Measurements from ENCODE around the gene TRIM69.
"Not testable (repeated sequence)": the region's sequence is repeated elsewhere in the genome, so short reads cannot be mapped to it uniquely, and the experiment has no call there.

TRIM69 gene

DNA sequence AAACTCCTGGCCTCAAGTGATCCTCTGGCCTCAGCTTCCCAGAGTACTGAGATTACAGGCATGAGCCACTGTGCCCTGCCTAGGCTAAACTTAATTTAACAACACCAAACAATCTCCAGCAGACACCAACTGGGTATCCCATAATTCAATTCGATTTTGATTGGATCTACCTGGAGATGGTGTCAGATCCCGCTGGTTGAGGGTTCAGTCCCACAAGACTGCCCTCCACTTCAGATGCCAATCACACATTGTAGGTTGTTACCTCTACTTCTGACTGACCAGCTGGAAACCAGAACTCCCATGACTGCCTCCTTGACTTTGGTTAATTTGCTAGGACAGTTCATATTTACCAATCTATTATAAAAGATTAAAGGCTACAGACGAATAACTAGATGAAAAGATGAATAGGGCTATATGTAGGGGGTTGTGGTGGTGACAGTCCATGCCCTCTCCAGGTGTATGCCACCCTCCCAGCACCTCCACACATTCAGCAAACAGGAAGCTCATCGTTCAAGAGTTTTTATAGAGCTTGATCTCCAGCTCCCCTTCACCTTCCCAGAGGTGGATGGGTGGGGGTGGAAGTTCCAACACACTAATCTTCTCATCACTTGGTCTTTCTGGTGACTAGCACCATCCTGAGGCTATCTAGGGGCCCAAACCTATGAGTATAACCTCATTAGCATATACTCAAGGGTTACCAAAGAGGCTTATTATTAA lies 15.7 kb upstream of the TRIM69 start:
- no peak for TF ChIP-seq JUND (IDR thresholded peaks at IDR 0.05; ENCODE audit: low read depth)
- no peak for DNase-seq (ENCODE audit: low read depth in 1 of 2, low spot score in 1 of 2)
- in situ Hi-C loops (cut with HindIII; ENCODE audit: low pct_unique_long_range_greater_than_20kb, low sequenced_read_pairs): no loop called here

DNA sequence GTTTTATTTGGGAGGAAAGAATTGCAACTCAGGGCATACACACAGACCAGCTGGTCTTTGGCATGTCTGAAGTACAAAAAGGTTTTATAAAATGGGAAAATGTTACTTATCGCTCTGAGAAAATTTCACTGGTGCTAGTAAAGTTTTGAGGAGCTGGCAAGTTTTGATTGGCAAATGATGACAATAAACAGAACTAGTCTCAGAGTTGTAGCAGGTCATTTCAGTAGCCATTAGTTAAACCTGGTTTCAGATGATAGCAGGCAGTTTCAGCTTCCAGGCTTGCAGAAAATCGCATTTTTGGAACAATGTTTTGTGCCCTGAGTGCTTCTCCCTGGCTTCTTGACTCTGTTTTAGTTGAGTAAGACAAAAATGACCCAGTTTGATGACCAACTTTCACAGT lies 14.3 kb upstream of the TRIM69 start:
- no peak for DNase-seq (ENCODE audit: low read depth in 1 of 2, low spot score in 1 of 2)
- TF ChIP-seq JUND (IDR thresholded peaks at IDR 0.05; ENCODE audit: low read depth): no peak
- in situ Hi-C loops (cut with HindIII; ENCODE audit: low pct_unique_long_range_greater_than_20kb, low sequenced_read_pairs): no loop called here

DNA sequence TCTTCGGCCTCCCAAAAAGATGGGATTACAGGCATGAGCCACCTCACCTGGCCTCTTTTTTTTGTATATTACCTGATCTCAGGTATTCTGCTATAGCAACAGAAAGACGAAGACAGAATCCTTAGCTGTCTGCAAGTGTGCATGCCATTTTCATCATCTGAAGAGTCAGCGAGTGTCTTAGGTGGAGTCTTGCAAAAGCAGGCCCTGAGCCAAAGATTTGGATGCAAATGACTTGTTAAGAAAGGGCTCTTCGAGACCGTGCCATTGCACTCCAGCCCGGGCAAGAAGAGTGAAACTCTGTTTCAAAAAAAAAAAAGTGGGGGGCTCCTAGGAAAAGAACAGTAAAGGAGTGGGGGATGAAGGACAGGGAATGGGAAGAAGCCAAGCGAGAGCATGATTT lies 10.2 kb upstream of the TRIM69 start:
- no peak for TF ChIP-seq JUND (IDR thresholded peaks at IDR 0.05; ENCODE audit: low read depth)
- in situ Hi-C loops (cut with HindIII; ENCODE audit: low pct_unique_long_range_greater_than_20kb, low sequenced_read_pairs): no loop called here

DNA sequence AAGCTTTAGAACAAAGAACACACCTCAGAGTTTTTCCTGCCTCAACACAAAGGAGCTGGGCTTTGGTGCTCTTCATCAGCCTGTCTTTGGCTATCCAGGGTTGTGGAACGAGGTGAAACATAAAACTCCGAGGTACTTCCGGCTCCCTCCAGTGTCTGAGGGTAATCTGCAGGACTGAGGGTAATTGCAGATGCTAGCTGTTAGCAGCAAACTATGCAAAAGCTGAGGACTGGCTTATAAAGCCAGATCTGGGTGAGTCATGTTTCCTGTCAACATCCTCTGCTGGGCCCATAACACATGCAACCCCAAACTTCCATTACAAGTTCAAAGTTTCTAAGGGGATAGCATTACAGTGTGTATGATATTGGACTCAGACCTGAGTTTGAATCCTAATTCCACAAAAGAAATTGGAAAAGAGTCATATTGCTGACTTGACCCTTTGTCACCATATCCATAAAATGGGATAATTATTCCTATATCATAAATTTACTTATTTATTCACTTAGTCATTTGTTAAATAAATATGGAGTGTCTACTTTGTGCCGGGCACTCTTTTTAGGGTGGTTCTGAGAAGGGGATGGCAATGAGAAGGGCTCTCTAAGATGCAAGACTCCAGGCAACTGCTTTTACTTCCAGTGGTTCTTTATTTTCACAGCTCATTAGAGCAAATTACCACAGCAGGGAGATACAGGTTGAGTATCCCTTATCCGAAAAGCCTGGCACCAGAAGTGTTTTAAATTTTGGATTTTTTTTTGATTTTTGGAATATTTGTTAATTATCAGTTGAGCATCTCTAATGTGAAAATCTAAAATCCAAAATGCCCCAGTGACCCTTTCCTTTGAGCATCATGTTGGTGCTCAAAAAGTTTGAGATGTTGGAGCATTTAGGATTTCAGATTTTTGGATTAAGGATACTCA lies 9.5 kb upstream of the TRIM69 start:
- peak in 1 of 2 experiments; percentile 42 for DNase-seq (ENCODE audit: low read depth in 1 of 2, low spot score in 1 of 2)
- TF ChIP-seq JUND (IDR thresholded peaks at IDR 0.05; ENCODE audit: low read depth): no peak
- in situ Hi-C loops (cut with HindIII; ENCODE audit: low pct_unique_long_range_greater_than_20kb, low sequenced_read_pairs): no loop called here

More for the DNA sequence above, 10.2 kb upstream of the TRIM69 start:
- DNase-seq (ENCODE audit: low read depth in 1 of 2, low spot score in 1 of 2): no peak

DNA sequence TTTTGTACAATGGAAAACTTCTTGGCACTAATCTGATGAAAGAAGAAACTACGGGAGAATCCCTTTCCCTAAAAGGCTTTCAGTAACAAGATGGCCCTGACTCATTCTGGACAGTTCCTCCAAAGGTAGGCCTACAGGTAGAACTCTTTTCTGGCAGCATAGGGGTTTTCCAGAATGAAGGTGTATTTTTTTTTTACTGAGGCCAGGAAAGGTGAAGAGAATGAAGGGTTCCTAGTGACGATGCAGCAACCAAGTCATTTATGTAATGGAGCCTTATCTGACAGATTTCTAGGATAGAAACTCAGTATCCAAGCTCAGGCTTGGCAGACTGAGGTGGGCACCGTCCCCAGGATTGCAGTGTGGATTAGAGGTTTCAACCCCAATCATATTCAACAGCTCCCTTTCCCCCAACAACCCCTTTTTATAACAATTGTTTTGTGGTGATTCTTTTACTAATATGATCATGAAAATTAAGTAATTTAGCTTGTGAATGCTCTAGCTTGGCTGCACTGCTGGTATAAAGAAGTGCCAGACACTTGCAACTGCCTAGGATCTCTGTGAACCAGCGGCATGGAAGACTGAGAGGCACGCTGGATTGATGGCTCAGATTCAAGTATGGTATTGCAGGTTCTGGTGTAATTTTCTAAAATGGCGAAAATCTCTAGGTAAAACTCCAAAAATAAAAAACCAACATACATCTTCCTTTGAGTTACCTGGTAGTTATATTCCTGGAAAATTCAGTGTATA lies 8.7 kb upstream of the TRIM69 start:
- in situ Hi-C loops (cut with HindIII; ENCODE audit: low pct_unique_long_range_greater_than_20kb, low sequenced_read_pairs): no loop called here
- TF ChIP-seq JUND (IDR thresholded peaks at IDR 0.05; ENCODE audit: low read depth): no peak
- no peak for DNase-seq (ENCODE audit: low read depth in 1 of 2, low spot score in 1 of 2)

DNA sequence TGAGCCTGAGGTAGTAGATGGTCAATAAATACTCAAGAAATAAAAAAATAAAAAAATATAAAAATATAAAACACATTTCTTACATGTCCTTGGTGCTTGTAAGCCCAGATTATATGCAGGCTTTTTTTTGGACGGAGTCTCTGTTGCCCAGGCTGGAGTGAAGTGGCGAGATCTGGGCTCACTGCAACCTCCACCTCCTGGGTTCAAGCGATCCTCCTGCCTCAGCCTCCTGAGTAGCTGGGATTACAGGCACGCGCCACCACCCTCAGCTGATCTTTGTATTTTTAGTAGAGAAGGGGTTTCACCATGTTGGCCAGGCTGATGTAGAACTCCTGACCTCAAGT lies 8.1 kb upstream of the TRIM69 start:
- DNase-seq (ENCODE audit: low read depth in 1 of 2, low spot score in 1 of 2); in situ Hi-C loops (cut with HindIII; ENCODE audit: low pct_unique_long_range_greater_than_20kb, low sequenced_read_pairs): not testable (repeated sequence)

DNA sequence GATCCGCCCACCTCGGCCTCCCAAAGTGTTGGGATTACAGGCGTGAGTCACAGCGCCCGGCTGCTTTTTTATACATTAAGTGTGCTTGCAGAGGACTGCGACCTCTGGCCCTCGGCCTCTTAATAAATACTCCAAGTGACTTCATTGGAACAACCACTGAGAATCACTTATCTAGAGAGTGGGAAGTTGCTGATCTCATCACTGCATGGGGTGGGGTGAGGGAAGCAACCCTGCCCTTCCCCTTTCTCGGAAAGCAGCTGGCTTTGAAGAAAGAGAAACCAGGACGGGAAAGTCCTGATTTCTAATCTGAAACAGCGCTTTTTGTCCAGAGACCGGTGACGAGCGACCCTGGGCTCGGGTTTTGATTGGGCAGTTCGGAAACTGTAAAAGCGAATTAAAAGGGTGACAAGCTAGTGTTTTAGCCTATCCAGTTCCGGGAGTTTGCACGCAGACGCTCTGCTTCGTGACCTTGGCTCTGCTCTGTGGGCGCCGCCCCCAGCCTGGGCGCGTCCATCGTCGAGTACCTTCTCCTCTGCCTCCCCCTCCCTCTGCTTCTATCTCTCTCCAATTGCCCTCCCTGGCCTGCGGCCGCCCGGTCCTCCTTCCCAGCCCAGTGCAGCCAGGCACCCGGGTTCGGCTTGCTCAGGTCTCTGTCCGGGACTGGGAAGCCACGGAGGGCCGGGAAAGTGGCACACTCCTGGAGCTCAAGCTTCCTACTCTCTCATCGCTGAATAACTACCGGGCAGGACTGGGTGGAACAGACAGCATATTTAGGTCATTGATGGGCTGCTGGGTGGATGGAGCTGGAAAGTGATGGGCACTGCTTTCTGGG lies 7.5 kb upstream of the TRIM69 start:
- in situ Hi-C loops (cut with HindIII; ENCODE audit: low pct_unique_long_range_greater_than_20kb, low sequenced_read_pairs): no loop called here
- peak; percentile 74 to 98 for DNase-seq (ENCODE audit: low read depth in 1 of 2, low spot score in 1 of 2)
- TF ChIP-seq JUND (IDR thresholded peaks at IDR 0.05; ENCODE audit: low read depth): no peak

DNA sequence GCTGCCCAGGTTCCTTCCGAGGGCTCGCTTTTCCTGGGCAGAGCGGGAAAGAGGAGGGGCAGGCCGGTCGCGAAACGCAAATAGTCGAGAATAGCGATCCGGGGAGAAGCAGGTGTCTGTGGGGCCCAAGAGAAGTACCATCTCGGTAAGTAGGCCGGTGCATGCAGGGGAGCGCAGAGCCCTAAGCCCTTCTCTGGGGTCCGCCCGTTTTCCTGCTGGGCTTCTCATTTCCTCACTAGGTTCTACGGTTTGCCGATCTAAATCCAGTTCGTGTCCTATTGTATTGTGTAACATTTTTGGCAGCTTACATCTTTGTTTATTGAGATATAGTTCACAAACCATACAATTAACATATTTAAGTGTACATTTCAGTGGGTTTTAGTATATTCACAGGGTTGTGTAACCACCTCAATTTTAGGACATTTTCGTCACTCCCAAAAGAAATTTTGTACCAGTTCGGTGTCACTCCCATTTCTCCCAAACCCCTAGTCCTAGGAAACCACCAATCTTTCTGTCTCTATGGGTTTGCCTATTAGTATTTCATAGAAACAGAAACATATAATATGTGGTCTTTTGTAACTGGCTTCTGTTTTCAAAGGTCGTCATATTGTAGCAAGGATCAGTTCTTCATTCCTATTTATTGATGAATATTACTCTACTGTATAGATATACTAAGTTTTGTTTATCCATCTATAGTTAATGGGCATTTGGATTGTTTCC lies 6.8 kb upstream of the TRIM69 start:
- in situ Hi-C loops (cut with HindIII; ENCODE audit: low pct_unique_long_range_greater_than_20kb, low sequenced_read_pairs): no loop called here
- TF ChIP-seq JUND (IDR thresholded peaks at IDR 0.05; ENCODE audit: low read depth): no peak
- DNase-seq (ENCODE audit: low read depth in 1 of 2, low spot score in 1 of 2): no peak

DNA sequence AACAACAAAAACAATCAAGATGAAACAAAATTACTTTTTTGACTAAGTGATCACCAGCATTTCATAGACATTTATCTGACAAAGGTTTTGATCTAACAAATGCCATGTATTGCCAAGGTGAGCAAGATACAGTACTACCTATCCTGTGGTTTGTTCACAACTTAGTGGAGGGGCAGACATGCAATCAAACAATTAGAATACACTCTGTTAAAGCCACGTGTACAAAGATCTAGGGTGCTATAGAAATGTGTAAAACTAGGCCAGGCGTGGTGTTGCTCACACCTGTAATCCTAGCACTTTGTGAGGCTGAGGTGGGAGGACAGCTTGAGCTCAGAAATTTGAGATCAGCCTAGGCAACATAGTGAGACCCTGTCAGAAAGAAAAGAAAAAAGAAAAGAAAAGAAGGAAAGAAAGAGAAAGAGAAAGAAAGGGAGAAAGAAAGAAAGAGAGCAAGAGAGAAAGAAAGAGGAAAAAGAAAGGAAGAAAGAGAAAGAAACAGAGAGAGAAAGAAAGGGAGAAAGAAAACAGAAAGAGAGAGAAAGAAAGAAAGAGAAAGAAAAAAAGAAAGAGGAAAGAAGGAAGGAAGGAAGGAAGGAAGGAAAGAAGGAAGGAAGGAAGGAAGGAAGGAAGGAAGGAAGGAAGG lies 1.4 kb upstream of the TRIM69 start:
- in situ Hi-C loops (cut with HindIII; ENCODE audit: low pct_unique_long_range_greater_than_20kb, low sequenced_read_pairs): no loop called here
- DNase-seq (ENCODE audit: low read depth in 1 of 2, low spot score in 1 of 2): no peak
- TF ChIP-seq JUND (IDR thresholded peaks at IDR 0.05; ENCODE audit: low read depth): no peak

DNA sequence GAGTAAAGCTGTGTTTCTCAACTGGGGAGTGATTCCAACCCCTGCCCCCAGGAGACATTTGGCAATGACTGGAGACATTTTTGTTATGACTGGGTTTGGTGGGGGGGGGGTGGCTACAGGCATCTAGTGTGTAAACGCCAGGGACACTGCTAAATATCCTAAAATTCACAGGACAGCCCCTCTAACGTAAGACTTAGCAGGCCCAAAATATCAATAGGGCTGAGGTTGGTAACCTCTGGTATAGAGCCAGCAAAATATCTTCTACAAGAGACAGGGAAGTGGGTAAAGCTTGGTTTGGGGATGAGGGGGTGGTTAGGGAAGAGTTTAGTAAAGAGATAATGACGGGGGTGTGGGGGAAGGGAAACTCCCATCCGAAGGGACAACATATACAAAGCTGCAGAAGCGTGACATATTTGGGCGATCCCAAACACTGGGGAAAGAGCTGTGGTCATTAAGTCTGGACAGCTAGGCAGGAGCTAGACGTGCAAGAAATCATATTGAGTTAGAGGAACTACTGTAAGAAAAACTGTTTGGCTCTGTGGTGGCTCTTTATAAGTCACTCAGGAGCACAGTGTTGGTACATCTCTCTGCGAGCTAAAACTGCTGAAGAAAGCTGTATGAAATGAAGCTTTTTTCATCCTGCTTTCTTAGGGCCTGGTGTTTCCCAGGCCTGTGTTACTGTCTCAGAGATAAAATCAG lies 697 bp upstream of the TRIM69 start:
- TF ChIP-seq JUND (IDR thresholded peaks at IDR 0.05; ENCODE audit: low read depth): no peak
- DNase-seq (ENCODE audit: low read depth in 1 of 2, low spot score in 1 of 2): no peak
- in situ Hi-C loops (cut with HindIII; ENCODE audit: low pct_unique_long_range_greater_than_20kb, low sequenced_read_pairs): no loop called here

Measured in T47D (cell line).